ENCODE data around the gene KLK6. TPM values are rescaled to one million over a fixed set of nuclear protein-coding genes. Genes with fewer than 3 reads are reported as not detected.

KLK6 gene
- total and polyA plus RNA-seq, 2 experiments from 2014 or later, result 2.0 to 5.4 TPM

GRCh38 chr19:50932018-50932689, 37.2 kb downstream of the KLK6 start:
- Histone ChIP-seq H3K9me3 (ENCODE audit: low read depth) (no peaks in the 10 kb centered on the region), H3K4me3 (no peak overlapping the region), H3K4me1 (ENCODE audit: insufficient read depth) (no peaks in the 10 kb centered on the region), H3K27me3 (peaks cover 5% of the 10 kb centered on the region), H3K79me2 (no peaks in the 10 kb centered on the region), H3K36me3 (replicated peaks; ENCODE audit: insufficient read depth, low read depth) (no peaks in the 10 kb centered on the region), H3K9me2 (replicated peaks; ENCODE audit: insufficient read depth) (no peaks in the 10 kb centered on the region), H3K27ac (no peak overlapping the region), H2AFZ (no peak overlapping the region), H4K20me1 (ENCODE audit: insufficient read depth, poor library complexity, severe bottlenecking) (no peaks in the 10 kb centered on the region), H3K4me2 (no peak overlapping the region)
- WGBS (ENCODE audit: low lambda C conversion rate, missing lambda C conversion rate), result 87% methylated on average over 11 of the region's 11 CpGs
- TF ChIP-seq EZH2phosphoT487 (IDR thresholded peaks at IDR 0.05; ENCODE audit: low read depth, severe bottlenecking, unreplicated experiment), result no peak
- TF ChIP-seq CTCF (IDR thresholded peaks at IDR 0.05; ENCODE audit: poor library complexity), result no peak
- no peak for TF ChIP-seq EZH2 (IDR thresholded peaks at IDR 0.05; ENCODE audit: borderline replicate concordance)
- DNase-seq (ENCODE audit: low spot score), result no peak

- Histone ChIP-seq H3K27ac (no peak overlapping the region), H3K36me3 (replicated peaks; ENCODE audit: insufficient read depth, low read depth) (no peaks in the 10 kb centered on the region), H2AFZ (no peak overlapping the region), H3K4me2 (no peak overlapping the region), H3K9me3 (ENCODE audit: low read depth) (no peaks in the 10 kb centered on the region), H4K20me1 (ENCODE audit: insufficient read depth, poor library complexity, severe bottlenecking) (no peaks in the 10 kb centered on the region), H3K9me2 (replicated peaks; ENCODE audit: insufficient read depth) (no peaks in the 10 kb centered on the region), H3K79me2 (no peaks in the 10 kb centered on the region), H3K4me1 (ENCODE audit: insufficient read depth) (no peaks in the 10 kb centered on the region), H3K4me3 (no peak overlapping the region), H3K27me3 (peaks cover 5% of the 10 kb centered on the region)
- DNase-seq (ENCODE audit: low spot score), result no peak
- TF ChIP-seq CTCF (IDR thresholded peaks at IDR 0.05; ENCODE audit: poor library complexity) (no peak), EZH2phosphoT487 (IDR thresholded peaks at IDR 0.05; ENCODE audit: low read depth, severe bottlenecking, unreplicated experiment) (no peak), EZH2 (IDR thresholded peaks at IDR 0.05; ENCODE audit: borderline replicate concordance) (no peak)
Observed at GRCh38 chr19:50931023-50931422, 38.4 kb downstream of the KLK6 start.

- 86% methylated on average over 5 of the region's 5 CpGs for WGBS (ENCODE audit: low lambda C conversion rate, missing lambda C conversion rate)
- no peak overlapping the region for H3K4me3 ChIP-seq
- H3K9me2 ChIP-seq (replicated peaks; ENCODE audit: insufficient read depth), result no peaks in the 10 kb centered on the region
- H3K27ac ChIP-seq, result no peak overlapping the region
- no peaks in the 10 kb centered on the region for H3K36me3 ChIP-seq (replicated peaks; ENCODE audit: insufficient read depth, low read depth)
- H3K4me1 ChIP-seq (ENCODE audit: insufficient read depth), result no peaks in the 10 kb centered on the region
- H3K27me3 ChIP-seq, result peaks cover 8% of the 10 kb centered on the region
- H3K79me2 ChIP-seq, result no peaks in the 10 kb centered on the region
- no peak overlapping the region for H3K4me2 ChIP-seq
- no peaks in the 10 kb centered on the region for H3K9me3 ChIP-seq (ENCODE audit: low read depth)
- TF ChIP-seq EZH2 (IDR thresholded peaks at IDR 0.05; ENCODE audit: borderline replicate concordance) (no peak), CTCF (IDR thresholded peaks at IDR 0.05; ENCODE audit: poor library complexity) (no peak), EZH2phosphoT487 (IDR thresholded peaks at IDR 0.05; ENCODE audit: low read depth, severe bottlenecking, unreplicated experiment) (no peak)
- H4K20me1 ChIP-seq (ENCODE audit: insufficient read depth, poor library complexity, severe bottlenecking), result no peaks in the 10 kb centered on the region
- no peak overlapping the region for H2AFZ ChIP-seq
- DNase-seq (ENCODE audit: low spot score), result no peak
Observed at GRCh38 chr19:50928831-50929230, 40.6 kb downstream of the KLK6 start.

Measured in hepatocyte (in vitro differentiated cells).